ENCODE data around the gene MEAK7. TPM values are rescaled to one million over a fixed set of nuclear protein-coding genes. Genes with fewer than 3 reads are reported as not detected.

The MEAK7 gene
- total RNA-seq, 1 donor from 2014 or later: 27.4 TPM

DNA sequence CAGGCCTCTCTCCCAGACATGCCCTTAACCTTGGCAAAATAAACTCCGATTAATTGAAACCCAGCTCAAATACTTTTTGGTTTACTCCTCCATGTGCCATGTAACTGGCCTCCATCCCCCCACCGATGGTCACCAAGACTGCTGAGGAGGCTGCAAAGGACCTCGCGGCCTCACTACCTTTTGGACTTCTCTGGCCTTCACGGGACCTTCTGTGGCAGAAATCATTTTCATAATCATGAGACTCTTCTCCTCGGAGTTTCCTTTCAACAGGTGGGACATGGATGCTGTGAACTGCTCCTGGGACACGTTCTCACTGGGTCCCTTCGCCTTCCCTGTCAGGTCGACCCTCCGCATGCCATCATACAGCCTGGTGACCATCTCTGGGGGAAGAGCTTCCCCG is 9.0 kb downstream of the MEAK7 start:
- no peak for DNase-seq (ENCODE audit: extremely low read depth, low read depth, low spot score)

DNA sequence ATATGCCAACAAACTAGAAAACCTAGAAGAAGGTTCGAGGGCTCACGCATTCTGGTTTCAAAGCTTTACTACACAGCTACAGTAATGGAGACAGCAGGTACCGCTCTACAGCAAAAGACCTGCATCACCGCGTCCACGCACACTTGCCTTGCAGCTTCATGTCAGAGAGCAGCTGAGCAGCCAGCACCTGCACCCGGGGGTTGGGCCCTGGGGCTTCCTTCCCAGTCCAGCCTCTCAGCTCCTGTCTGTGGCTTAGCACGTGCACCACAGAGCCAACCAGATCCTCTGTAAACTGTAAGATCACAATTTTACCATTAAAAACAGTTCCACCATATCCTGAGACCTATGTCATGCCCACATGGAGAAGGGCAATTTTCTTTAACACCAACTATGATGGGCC is 15.3 kb downstream of the MEAK7 start:
- DNase-seq (ENCODE audit: extremely low read depth, low read depth, low spot score): no peak

DNA sequence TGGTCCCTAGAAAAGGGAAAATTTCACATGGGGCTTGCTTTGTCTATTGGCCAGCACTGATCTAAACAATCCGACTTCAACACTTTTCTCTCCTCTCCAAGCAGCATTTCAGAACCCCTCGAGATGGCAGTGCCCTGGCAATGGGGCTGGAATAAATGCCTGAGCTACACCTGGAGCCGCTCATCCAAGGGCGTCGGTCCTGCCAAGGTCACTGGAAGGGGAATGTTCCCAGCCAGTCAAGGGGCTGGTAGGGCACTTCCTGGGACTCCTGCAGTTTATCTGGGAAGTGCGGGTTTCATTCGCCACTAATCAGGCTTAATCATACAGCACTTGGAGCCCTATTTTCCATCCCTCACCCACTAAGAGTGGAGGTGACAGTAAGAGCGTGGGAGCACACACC is 17.1 kb downstream of the MEAK7 start:
- DNase-seq (ENCODE audit: extremely low read depth, low read depth, low spot score): no peak

DNA sequence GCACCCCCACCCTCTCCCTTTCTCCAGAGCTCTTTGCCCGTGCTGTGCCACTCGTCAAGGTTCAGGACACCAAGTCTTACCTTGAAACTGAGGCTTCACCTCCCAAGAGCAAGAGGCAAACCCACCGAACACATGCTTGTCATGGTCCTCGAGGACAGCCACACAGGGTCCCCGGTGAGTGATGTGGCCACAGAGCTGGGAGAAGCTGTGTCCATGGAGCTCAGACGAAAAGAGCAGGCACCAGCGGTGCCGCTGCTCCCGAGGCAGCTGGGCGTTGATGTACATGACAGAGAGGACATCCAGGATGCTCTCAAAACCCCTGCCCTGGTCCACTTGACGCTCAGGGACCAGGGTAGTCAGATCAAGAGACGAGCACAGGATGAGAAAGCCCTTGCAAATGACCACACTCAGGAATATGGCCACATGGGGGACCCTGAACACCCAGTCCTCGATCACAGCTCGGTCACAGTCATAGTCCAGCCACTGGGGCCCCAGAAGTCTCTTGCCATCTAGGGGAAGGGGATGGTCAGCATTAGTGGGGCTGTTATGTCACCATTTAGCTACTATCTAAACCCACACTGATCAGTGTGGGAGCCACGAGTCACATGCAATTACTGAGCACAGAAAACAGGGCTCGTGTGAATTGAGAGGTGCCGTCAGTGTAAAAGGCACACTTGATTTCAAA is 17.8 kb downstream of the MEAK7 start:
- no peak for DNase-seq (ENCODE audit: extremely low read depth, low read depth, low spot score)

DNA sequence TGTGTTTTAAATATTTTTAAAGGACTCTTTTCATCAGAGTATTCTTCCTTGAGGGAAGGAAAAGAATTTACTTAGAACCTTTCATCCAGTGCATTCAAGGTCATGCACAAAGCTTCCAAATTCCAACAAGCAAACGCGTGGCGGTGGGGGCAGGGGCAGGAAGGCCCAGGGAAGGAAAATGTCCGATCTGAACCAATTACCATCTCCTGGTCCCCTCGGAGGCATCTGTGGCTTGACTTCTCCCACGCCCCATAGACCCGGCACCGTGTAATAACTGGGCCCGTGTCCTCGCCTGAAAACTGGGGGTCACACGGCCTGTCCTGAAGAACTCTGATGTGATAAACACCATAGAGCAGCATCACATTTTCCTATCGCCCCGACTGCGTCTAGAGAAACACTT is 18.3 kb downstream of the MEAK7 start:
- DNase-seq (ENCODE audit: extremely low read depth, low read depth, low spot score): no peak

DNA sequence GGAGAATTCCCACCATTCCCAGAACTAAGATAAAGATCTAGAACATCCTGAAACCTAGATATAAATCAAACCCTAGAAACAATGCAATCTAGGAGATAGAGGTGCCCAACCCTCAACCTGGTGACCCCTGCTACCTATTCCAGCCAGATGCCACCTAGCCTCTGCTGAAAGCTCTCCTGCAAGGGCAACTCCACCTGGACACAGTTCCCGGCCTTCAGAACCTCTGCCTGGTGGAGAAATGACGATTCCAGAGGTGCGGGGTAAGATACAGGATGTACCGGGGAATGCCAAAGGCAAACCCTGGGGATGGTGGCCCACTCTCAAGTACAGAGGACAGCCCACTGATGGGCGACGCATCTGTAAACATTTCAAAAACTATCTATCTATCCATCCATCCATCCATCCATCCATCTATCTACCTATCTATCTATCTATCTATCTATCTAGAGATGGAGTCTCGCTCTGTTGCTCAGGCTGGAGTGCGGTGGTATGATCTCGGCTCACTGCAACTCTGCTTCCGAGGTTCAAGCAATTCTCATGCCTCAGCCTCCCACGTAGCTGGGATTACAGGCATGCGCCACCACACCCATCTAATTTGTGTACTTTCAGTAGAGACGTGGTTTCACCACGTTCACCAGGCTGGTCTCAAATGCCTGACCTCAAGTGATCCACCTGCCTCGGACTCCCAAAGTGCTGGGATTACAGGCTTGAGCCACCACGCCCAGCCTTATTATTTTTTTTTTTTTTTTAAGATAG is 19.0 kb downstream of the MEAK7 start:
- DNase-seq (ENCODE audit: extremely low read depth, low read depth, low spot score): no peak

DNA sequence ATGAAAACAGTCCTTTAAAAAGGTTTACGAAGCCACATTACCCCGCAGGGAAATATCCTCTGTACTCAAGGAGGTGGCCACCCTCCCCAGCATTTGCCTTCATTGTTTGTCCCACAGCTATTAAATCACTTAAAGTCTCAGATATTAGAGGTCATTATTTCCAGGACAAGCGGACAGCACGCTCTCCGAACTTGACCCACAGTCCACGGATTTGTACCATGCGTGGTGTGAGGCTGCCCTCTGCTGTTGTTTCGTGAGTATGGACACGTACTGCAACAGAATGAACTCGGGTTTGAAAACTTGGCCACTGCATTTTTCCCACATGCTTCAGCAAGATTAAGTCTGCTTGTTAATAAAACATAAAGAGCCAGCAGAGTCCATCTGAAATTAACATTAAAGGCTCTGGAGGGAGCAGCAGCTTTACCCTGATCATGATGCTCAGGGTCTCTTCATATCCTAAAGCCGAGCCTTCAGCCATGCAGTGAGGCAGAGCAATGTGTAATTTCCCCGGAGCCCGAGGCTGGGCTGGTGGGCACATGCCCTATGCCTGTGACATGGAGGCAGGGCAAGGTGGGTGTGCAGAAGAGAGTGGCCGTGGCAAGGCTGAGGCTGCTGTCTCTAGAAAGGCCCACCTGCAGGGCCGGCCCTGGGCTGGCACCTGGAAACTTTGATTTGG is 19.7 kb downstream of the MEAK7 start:
- DNase-seq (ENCODE audit: extremely low read depth, low read depth, low spot score): peak; percentile 25

DNA sequence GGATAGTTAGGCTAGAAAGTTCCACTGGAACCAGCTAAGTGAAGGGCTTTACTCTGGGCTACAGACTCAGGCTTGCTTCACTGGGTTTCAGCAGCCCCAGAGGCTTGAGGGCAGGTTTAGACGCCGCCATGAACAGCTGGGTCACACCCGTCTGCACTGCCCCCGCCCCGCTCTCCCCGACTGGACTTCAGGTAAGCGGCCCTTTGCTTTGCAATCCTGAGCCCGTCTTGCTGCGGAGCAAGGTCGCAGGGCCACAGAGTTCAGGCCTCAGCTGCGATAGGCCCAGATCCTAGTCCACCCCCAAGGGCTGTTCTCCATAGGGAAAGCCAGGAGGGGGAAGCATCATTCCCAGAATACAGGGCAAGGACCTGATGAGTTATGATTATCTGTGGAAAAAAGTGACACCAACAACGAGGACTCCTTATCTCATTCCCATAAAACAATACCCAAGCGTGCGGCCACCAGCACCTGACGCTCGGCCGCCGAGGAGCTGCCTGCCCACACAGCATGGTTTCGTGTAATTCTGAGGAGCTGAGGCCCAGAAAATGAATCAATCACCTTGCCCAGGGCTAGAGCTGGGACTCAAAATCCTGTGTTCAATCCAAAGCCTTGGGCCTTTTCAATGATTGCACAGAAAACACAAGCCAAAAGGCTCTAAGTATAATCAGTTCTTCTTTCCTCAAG is 20.4 kb downstream of the MEAK7 start:
- no peak for DNase-seq (ENCODE audit: extremely low read depth, low read depth, low spot score)

DNA sequence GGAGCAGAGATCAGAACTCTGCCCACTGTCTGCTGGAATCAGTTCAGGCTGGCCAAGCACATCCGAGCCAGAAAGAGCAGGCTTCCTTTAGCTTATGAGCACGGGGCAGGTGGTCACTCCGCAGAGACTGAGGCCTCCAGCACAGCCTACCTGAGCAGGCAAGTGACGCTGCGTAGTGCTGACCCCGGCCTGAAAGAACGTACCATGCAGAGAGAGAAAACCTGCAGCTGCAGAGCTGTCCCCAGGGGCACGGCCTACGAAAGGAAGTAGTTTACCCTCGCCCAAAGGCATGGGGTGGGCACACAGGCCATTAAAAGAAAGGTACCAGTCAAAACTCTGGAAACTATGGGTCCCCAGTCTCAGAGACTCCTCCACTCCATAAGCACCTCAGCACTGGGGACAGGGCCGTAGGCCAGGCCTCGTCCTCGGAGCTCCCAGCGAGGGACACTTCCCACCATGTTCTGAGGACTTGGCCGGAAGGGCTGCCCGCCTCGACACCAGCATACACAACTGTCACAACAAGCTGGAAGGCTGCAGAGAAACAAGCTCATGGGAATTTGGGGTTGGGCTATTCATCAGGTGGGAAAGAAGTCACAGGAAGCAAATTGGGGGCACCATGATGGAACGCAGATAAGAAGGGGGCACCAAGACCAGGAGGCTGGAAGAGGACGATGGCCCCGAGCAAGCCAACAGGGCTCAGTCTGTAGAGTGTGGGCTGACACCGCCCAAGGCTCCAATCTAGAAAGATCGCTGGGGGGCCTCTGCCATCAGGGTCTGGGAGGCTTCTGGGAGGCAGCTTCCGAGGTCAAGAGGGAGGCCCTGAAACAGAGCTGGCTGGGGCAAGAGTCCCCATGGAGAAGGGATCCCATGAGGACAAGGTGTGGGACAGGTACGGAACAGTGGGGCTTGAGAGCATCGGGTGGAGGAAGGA is 21.2 kb downstream of the MEAK7 start:
- no peak for DNase-seq (ENCODE audit: extremely low read depth, low read depth, low spot score)

DNA sequence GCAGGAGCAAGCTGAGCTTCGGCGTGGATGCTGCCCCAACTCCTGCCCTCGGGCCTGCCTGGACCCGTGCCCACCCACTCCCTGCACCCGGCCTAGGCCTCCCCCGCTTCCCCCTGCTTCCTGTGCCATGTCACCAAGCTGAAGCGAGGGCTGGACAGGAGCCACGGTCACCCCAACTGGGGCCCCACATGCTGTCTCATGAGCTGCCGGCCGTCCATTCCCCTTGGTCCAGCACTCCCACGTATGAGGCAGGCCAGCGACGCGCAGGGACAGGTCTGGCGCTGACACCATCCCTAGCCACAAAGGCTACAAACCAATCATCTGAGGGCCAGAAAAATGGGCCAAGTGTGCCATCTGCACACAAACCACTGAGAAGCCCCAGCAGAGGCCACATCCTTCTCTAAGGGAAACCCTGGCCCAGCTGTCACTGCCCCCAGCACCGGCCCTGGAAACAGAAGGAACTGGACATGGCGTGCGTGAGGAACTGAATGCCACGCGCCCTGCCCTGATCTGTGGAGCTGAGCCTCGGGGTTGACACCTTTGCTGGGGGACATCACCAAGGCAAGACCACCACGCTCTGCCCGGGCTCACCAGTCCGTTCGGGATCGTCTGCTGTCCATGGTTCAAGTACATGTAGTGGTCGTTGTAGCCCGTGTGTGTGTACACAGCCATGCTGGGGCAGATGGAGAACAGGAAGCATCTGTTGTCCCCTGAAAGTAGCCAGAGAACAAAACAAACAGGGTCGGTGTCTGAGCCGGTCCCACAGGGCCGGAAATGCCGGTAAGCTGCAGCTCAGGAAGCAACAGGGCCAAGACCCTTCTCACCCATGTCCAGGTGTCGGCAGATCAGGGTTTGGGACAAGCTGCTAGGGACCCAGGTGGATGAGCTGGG is 22.2 kb downstream of the MEAK7 start:
- DNase-seq (ENCODE audit: extremely low read depth, low read depth, low spot score): no peak

DNA sequence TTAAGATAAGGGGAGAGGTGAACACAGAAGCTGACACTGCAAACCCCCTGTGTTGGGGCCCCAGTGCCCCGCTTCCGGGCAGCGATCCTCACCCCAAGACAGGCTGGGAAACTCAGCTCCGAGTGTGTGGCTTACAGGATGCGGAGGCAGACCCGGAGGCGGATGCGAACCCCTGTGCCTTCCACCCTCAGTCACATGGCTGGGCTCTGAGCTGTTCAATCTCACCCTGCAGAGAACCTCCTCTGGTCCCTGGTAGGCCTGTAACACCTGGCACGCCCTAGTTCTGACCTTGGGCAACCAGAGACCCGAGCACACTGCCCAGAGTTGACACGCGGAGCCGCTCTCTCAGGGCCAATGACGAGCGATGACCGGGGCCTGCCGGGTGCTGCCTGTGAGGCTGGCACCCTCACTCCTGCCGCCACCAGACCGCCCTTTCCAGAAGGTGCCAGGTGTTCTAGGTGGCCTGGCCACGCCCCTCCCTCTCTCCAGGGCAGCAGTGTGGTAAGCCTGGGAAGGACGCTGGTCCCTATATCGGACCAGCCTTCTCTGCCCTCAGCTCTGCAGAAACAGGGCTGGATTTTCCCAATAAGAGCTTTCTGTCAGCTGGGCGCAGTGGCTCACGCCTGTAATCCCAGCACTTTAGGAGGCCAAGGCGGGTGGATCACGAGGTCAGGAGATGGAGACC is 23.3 kb downstream of the MEAK7 start:
- no peak for DNase-seq (ENCODE audit: extremely low read depth, low read depth, low spot score)

DNA sequence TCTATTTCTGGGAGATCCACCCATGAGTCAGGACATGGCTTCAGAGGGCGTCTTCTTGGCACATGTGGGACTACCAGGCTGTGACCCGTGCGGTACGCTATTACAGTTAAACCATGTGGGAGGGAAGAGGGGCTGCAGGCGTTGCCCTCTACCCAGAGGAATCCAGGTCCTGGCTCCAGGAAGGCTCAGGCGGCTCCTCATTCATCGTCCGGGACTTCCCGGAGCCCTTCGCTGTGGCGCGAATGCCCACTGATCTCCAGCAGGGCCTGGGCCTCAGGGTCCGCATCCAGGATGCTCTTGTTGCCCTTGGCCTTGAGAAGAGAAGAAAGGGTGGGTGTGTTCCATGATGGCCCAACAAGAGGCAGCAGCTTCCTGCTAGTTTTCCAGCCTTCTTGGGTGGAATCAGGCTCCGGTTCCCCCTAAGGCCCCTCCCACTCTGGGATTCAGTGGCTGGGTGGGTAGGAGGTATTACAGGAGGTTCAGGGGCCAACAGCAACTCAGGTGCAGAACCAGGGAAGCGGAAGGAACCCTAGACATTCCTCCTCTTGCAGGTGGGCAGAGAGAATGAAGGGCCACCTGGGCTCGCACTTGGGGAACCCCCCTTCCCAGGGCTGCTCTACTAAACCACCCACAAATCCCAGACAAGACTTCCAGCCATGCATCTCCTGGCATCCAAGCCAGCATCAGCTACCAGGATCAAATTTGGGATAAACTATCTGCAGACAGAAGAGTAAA is 24.6 kb downstream of the MEAK7 start:
- no peak for DNase-seq (ENCODE audit: extremely low read depth, low read depth, low spot score)

DNA sequence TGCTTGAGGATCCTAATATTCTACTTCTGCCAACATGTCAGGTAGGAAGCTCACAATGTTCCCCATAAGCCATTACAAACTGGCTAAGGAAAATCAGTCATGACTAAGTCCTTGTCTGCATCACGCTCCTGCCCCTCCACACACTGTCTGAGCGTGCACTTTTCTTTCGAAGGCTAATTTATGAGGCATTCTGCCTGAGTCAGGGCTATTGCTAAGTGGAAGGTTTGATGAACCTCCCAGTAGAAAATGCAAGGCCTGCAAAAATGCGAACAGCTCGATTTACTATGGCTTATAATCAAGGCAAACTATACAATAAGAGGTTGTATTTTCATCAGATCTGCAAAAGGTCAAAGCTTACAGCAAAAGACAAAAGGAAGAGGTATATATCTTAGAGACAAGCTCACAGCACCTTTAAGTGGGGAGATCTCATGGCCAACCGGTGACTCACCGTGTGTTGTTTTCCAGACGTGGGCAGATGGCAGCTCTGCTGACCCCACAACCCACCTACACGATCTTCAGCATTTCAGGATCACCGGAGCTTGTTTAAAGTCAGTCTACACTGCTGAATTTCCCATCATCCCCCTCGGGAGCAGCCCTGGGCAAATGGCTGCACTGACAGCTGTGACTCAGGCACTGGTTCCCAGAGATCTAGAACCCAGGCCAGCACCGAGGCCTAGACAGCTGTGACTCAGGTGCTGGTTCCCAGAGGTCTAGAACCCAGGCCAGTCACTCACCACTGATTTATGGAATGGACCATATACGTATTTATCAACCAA is 26.1 kb downstream of the MEAK7 start:
- no peak for DNase-seq (ENCODE audit: extremely low read depth, low read depth, low spot score)

DNA sequence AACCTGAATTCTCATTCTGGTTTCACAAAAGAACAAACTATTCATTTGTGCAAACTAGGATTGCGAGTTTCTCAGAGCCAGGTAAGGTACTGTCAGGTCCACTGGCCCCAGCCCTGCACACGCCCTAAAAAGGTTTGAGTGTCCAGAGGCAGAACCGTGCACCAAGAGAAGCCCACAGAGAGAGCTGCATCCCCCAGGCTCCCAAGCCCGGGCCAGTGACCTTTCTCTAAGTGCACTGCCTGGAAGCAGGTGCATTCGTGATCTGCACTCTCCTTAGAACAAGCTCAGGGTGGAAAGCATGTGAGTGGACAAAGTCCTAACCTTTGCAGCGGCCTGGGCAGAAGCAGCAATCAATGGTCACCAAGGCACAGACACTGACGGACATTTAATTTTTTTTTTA is 26.8 kb downstream of the MEAK7 start:
- no peak for DNase-seq (ENCODE audit: extremely low read depth, low read depth, low spot score)

DNA sequence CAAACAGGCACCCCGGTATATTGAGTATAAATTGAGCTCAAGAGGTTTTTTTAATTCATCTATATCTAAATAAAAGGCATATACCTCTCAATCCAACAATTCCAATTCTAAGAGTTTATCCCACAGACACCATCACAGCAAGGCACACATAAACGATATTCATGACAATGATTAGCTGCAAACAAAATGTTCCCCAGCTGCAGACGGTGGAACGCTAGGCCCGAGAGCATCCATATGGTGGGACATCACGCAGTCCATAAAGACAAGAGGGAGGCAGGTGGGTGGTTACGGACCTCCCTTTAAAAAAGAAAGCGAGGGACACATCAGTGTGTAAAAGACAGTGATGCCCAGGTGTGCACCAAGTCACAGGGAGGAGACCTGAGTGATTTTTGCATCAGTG is 28.1 kb downstream of the MEAK7 start:
- no peak for DNase-seq (ENCODE audit: extremely low read depth, low read depth, low spot score)

DNA sequence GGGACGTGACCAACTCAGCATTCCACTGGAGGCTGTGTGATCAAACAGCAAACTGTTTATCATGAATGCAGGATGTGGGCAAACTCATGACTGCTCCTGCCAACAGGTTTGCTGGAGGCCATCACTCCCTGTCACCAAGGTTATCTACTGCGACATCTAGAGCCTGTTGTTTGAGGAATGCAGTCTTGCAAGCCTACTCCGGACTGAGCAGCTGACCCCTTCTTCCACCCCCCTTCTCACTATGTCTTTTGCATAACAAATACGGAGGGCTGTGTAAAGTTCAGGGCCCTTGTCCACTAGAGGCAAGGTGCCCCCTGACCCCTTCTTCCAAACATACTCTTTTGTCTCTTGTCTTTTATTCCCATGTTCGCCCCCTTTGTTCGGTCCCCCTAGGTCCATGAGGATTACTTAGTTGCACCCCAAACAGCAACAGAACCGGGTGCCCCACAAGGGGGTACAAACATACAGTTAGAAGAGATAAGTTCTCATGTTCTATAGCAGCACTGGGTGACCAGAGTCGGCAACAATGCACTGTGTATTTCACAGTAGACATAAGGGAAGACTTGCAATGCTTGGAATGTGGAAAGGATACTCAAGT is 28.7 kb downstream of the MEAK7 start:
- no peak for DNase-seq (ENCODE audit: extremely low read depth, low read depth, low spot score)

DNA sequence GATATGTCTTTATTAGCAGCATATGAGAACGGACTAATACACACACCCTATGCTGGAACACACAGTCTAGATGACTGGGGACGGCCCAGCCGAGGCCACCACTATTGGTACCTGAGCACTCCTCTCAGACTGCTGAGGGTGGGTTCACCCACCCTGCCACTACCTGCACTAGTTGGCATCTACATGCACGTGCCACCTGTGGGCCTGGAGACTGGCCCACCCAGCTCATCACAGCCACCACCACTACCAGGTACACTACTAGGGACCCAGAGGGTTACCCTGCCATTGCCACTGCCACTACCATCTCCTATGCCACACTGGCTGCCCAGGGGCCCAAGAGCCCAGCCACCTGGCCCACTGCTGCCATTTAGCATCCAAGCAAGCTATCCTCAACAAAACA is 32.5 kb downstream of the MEAK7 start:
- DNase-seq (ENCODE audit: extremely low read depth, low read depth, low spot score): no peak
